Omental fat pad (tissue), 4 donors: ENCODE measurements around the gene PHF13. TPM values are rescaled to one million over a fixed set of nuclear protein-coding genes. Genes with fewer than 3 reads are reported as not detected.

Experiments used
- ATAC-seq: fragments of 150-250 bp; one replicate; pipeline ENCODE4 v1.9.1; 2016; ENCODE audit warnings: mild to moderate bottlenecking, moderate library complexity; ENCODE audit not compliant: low FRiP score
- DNase-seq: peaks from one replicate; pipeline ENCODE4 v3.0.0-alpha.2; 2019; ENCODE audit warnings: low spot score
- total RNA-seq, 4 donors: library from RNA; depleted of rRNA; stranded (reverse); fragments of >200 nt; gene quantifications; one replicate each; pipeline ENCODE4 v1.1.0, GENCODE V29; 2016
- TF ChIP-seq, protein P1 (sequence below), 3 donors: fragments of 450-650 bp; IDR thresholded peaks; one replicate each; pipeline ENCODE4 v1.5.1; 2016 to 2017; ENCODE audit warnings: antibody characterized with exemption in 3 of 3, mild to moderate bottlenecking in 3 of 3, moderate library complexity in 2 of 3

The PHF13 gene
- total RNA-seq, 4 donors from 2014 or later = 8.6 to 15.1 (median 14.7) TPM

- ATAC-seq = no peak
- TF ChIP-seq, protein P1, sequence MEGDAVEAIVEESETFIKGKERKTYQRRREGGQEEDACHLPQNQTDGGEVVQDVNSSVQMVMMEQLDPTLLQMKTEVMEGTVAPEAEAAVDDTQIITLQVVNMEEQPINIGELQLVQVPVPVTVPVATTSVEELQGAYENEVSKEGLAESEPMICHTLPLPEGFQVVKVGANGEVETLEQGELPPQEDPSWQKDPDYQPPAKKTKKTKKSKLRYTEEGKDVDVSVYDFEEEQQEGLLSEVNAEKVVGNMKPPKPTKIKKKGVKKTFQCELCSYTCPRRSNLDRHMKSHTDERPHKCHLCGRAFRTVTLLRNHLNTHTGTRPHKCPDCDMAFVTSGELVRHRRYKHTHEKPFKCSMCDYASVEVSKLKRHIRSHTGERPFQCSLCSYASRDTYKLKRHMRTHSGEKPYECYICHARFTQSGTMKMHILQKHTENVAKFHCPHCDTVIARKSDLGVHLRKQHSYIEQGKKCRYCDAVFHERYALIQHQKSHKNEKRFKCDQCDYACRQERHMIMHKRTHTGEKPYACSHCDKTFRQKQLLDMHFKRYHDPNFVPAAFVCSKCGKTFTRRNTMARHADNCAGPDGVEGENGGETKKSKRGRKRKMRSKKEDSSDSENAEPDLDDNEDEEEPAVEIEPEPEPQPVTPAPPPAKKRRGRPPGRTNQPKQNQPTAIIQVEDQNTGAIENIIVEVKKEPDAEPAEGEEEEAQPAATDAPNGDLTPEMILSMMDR (IDR thresholded peaks at IDR 0.05) = no peak
- DNase-seq = no peak
Measured at GRCh38 chr1:6592441-6592840, 21.1 kb upstream of the PHF13 start.

DNA sequence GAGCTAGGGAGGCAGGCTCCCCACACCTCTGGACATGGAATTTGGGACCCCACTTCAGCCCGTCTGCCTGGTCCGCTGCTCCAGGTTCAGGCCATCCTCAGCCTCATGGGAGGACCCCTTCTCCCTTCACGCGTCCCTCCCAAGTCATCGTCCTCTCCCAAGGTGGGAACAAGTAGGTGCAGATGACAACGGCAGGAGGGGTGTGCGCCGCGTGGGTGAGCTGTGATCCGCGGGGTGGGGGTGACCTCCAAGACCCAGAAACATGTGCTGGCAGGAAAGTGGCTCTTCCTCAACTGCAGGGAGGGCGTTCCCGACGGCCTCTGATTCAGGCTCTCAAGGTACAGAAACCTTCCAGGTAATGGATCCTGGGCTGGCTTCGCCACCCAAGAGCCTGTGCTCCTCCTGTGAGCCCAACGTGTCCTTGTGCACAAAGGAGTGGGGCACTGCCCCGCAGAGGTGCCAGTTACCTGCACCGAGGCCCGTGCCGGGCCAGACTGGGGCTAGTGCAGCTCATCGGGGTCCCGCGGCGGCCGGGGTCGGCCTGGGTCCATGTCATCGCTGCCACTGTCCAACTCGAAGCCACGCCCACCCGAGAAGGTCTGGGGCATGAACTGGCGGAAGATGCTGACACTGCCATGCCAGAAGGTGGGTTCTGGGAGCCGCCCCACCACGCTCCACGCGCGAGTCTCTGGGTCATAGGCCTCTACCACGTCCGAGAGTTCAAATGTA, 20.5 kb upstream of the PHF13 start:
- DNase-seq (no peak), ATAC-seq (no peak)
- TF ChIP-seq, protein P1 (IDR thresholded peaks at IDR 0.05) = no peak

DNA sequence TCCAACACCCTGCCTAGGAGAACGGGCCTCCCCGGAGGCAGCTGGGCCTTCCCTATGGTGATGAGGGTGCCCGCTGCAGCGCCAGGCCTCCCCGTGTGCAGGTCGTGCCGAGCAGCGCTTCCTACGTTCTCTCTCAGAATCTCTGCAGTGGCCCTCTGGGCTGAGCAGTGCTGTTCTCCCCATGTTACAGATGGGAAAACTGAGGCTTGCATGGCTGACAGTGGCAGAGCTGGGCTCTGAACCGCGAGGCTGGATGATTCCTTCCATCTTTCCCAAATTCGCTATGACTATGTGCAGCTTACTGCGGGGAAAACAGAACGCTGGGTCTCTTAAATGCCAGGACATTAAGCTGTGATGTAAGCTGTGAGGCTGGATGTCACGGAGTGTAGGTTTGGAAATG, 19.7 kb upstream of the PHF13 start:
- DNase-seq (no peak), ATAC-seq (no peak)
- TF ChIP-seq, protein P1 (IDR thresholded peaks at IDR 0.05) = no peak

DNA sequence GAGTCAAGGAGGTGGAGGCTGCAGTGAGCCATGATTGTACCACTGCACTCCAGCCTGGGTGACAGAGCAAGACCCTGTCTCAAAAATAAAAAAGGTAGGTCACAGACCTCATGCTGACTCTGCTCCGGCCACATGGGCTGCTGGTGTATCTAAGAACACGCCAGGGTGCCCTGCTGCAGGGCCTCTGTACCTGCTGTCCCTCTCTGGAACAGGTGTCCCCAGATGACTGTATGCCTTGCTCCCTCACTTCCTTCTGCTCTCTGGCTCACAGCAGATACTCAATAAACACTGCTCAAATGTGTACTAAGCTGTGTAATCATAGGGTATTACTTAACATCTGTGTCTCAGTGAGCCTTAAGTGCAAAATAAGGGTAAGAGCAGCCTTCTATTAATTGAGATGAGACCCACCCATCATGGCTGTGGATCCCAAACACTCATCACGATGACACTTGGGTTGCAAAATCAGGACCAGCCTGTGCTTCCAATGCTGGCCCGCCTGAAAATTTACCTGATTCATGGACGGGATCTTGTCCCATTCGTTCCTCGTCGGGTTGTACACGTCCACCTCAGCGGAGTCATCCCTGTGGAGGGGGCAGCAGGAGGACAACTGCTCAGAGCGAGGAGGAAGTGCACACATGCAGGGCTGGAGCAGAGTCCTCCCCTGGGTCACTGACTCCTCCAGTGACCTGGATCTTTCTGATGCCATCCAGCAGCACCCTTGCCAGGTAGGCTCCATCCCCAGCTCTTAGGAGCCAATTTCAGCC, 18.4 kb upstream of the PHF13 start:
- ATAC-seq (no peak), DNase-seq (no peak)
- TF ChIP-seq, protein P1 (IDR thresholded peaks at IDR 0.05) = no peak

- DNase-seq (no peak), ATAC-seq (no peak)
- TF ChIP-seq, protein P1 (IDR thresholded peaks at IDR 0.05) = no peak
Measured at GRCh38 chr1:6596351-6596750, 17.2 kb upstream of the PHF13 start.

GRCh38 chr1:6596886-6597776, 16.4 kb upstream of the PHF13 start:
- TF ChIP-seq, protein P1 (IDR thresholded peaks at IDR 0.05) = no peak
- no peak for ATAC-seq
- no peak for DNase-seq
